HG02852 (cell line): ENCODE results near the gene TMPRSS5.
"Not testable (repeated sequence)": the region's sequence is repeated elsewhere in the genome, so short reads cannot be mapped to it uniquely, and the experiment has no call there.

Source experiments
- ATAC-seq: cut with Tn5 transposase; IDR thresholded peaks from one replicate; pipeline ENCODE4 v1.9.1; 2021; ENCODE audit warnings: mild to moderate bottlenecking, moderate library complexity; ENCODE audit not compliant: unreplicated experiment

The TMPRSS5 gene

GRCh38 chr11:113697756-113698407, 8.2 kb downstream of the TMPRSS5 start:
- ATAC-seq: no peak

GRCh38 chr11:113697111-113697510, 9.0 kb downstream of the TMPRSS5 start:
- ATAC-seq: no peak

DNA sequence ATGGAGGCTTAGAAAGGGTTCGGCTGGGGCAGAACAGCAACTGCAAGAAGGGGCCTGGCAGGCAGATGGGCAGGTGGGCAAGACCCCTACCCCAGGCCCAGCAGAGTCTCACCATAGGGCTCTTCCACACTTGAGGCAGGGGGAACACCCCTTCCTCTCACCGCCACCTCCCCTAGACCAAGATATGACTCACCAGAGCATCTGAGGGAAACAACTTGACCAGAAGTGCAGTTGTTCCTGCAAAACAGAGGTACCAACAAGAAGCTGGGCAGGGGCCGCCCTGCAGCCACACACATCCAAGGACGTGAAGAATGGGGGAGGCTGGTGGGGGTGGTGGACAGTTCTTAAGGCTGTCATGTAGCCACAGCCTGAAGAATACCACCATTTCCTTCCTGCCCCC, 10.9 kb downstream of the TMPRSS5 start:
- ATAC-seq: no peak

DNA sequence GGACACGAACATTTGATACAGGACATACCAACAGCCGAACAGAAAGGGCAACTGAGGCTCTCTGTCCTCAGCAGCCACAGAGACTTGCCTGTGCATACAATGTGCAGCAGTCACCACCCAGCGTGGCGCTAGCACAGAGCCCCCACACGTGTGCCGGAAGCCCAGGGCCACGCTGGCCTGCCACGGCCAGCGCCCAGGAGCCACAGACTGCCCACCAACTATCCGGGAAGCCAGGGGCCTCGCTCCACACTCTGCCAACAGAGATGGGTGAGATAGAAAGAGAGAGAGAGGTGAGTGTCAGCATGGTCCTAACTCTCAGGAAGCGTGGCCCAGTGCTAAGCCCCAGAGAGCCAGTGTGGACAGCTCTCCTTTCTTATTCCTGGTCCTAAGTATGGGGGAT, 11.7 kb downstream of the TMPRSS5 start:
- no peak for ATAC-seq

DNA sequence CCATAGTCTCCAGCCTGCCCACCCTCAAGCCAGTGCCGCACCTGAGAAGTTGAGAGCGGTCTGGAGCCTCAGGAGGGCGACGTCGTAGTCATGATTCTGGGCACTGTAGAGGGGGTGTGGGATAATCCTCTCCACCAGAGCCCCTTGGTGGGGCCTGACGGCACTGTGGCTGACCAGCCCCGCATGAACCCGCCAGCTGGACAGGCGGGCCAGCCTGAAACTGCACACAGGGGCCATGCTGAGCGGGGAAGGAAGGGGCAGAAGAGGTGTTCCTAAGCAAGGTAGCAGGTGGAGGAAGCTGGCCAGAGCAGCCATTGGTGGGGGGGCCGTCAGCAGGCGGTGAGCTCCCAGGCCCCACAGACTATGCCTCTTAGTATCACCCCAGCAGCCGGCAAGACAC, 13.1 kb downstream of the TMPRSS5 start:
- no peak for ATAC-seq

- no peak for ATAC-seq
These were observed 15.2 kb downstream of the TMPRSS5 start for GRCh38 chr11:113690619-113691569.

GRCh38 chr11:113689768-113690618, 16.1 kb downstream of the TMPRSS5 start:
- ATAC-seq: no peak

GRCh38 chr11:113685654-113686359, 20.3 kb downstream of the TMPRSS5 start:
- no peak for ATAC-seq

GRCh38 chr11:113684496-113684895, 21.6 kb downstream of the TMPRSS5 start:
- no peak for ATAC-seq

DNA sequence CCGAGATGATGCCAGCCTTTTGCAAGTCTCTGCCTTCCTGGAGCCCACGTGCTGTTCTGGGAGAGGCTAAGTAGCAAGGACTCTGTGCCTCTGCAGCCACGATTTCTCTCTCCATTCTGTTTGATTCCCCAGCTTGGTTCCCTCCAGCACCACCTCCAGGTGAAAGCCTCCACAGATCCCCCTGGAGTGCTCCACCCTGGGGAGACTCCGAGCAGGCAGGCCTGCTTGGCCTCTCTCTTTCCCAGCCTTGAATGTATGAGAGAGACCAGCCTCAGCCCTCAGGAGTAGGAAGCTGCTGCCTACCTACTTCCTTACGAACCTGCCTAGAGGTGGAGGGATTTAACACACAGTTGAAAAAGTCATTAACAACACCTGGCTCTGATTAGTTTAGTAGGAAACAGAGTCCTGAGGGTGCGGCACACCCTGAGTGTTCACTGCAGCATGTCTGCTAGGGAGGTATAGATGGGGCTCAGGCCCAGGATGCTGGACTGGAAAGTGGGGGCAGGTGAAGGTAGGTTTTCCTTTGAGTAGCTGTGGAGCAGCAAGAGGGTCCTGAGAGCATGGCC, 22.5 kb downstream of the TMPRSS5 start:
- no peak for ATAC-seq

DNA sequence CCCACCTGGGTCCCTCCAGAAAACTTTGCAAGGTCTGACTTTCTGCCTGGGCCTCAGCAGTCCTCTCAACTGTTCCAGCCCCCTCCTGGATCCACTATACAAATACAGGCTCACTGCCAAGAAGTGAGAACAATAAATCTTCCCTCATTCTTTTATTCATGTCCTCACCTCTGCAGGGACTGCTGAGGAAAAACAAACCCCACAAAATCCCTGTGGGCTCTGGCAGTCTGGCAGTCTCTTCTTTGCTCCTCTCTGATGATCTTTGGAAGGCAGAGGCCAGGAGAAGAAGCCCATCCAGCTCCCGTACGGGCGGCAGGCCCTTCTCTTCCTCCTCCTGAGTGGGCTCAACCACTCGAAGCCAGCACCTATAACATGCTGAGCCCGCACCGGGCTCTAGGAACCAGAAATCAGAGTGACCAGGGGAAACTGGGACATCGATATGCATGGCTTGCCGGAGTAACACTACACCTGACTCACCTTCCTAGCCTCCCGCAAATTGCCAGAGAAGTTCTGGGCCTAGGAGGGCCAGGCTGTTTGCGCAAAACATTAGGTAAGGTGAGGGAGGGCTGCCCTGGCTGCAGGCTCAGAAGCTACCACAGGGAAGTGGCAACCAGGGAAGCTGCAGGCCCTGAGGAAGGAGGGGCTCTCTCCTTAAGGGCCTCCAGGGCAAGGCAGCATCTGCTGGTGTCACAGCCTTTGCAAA, 24.2 kb downstream of the TMPRSS5 start:
- no peak for ATAC-seq

GRCh38 chr11:113681282-113681681, 24.8 kb downstream of the TMPRSS5 start:
- no peak for ATAC-seq

DNA sequence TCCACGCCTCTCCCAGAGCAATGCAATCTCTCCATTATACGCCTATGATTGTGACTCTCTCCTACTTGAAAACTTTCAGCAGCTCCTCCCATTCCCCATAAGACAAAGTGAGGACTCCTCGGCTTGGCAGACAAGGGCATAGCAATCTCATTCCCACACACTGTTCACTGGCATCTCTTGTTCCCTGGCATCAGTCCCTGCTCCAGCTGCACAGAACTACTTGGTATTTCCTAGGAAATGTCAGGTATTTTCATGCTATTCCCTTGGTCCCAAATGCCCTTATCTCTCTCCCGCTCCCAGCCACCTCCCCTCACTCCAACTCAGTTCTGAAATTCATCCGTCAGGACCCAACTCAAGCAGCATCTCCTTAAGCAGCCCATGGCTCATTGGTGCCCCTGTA, 28.4 kb downstream of the TMPRSS5 start:
- ATAC-seq: no peak

DNA sequence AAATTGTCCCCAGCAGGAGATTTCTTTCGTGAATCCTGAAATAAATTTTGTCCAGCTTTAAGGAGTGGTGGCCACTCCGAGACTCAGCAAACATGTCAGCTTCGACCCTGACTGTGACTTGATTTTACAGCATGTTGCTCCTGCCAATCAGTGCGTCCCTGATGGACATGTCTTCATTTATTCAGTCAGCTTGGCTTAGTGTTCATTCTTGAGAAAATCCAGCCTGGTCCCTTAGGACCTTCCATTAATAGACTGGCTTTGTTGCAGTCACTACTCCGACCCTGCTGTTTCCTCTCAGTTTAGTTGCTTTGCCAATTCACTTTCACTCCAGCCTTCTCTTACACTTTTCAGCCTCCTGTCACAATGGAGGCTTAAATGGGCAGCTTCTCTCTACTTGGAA, 30.5 kb downstream of the TMPRSS5 start:
- ATAC-seq: no peak

- peak; percentile 82 for ATAC-seq
These were observed 31.0 kb downstream of the TMPRSS5 start for GRCh38 chr11:113675003-113675561.

- ATAC-seq: no peak
These were observed 31.8 kb downstream of the TMPRSS5 start for GRCh38 chr11:113674397-113674685.

DNA sequence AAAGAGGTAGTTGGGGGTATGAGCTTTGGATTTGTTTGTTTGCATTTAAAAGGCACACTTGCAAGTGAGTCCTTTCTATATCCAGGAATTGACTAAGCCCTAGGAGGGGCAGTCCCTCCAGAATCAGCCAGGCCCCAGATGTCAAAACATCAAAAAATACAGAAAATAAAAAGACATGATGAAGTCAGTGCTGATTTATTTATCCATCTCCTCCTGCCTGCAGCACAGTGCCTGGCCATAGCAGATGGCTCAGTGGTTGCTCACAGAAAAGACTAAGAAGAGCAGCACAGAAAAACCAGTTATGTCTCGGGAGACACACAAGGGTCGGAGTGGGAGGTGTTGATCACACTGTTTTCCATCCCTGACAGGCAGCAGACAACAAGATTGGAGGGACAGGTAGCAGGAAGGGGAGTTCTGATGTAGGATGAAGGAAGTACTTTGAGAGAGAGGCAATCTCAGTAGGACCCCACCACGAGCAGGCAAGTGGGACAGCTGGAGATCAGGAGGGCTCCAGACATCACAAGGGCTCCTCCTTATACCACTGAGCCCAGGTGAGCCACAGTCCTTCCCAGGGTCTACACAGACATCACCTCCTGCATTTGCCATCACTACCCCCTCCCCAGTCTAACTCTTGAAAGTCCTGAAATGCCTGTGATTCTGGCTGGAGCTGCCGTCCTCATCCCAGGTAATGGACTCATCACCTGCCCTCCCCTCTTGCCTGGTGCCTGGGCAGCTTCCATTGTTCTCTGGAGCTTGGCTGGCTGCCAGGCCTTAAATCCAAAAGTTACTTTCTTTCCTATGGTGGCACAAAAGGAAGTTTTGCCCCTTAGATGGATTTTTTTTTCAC, 32.3 kb downstream of the TMPRSS5 start:
- ATAC-seq: no peak

DNA sequence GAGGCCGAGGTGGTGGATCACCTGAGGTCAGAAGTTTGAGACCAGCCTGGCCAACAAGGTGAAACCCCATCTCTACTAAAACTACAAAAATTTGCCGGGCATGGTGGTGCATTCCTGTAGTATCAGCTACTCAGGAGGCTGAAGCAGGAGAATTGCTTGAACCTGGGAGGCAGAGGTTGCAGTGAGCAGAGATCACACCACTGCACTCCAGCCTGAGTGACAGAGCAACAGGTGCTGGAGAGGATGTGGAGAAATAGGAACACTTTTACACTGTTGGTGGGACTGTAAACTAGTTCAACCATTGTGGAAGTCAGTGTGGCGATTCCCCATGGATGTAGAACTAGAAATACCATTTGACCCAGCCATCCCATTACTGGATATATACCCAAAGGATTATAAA, 34.2 kb downstream of the TMPRSS5 start:
- ATAC-seq: not testable (repeated sequence)

DNA sequence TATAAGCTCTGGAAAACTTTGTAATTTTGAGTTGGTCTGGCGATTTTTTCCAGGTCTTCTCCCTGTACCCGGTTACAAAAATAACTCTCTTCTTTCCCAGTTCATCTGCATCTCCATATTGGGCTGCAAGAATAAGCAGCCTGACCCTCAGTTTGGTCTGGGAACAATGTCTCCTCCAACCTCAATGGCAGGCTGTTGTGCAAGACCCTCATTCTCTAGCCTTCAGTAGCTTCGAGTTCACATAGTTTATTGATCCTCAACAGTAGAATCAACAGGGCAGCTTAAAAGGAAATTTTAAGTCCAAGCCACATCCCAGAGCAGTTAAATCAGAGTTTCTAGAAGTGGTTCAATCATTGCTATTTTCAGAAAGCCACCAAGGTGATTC, 35.3 kb downstream of the TMPRSS5 start:
- no peak for ATAC-seq
